GM12891 (cell line): Measurements from ENCODE around the gene CPLANE2.

Experiments used
- POLR2A ChIP-seq: IDR thresholded peaks from 2 replicates; pipeline ENCODE4 v1.6.1; 2011; ENCODE audit warnings: low read depth, low read length, control low read depth
- POLR2AphosphoS5 ChIP-seq: IDR thresholded peaks from 2 replicates; pipeline ENCODE4 v1.6.1; 2011; ENCODE audit warnings: low read depth, low read length, control low read depth

- TF ChIP-seq POLR2AphosphoS5 = no peak
- TF ChIP-seq POLR2A = no peak
These were observed 18.8 kb downstream of the CPLANE2 start for GRCh38 chr1:16218014-16218673.
